Esophagus (tissue), 2 donors: ENCODE data around the gene PHACTR1. TPM values are rescaled to one million over a fixed set of nuclear protein-coding genes. Genes with fewer than 3 reads are reported as not detected.

Experiments used
- H3K27ac ChIP-seq, 2 donors: one replicate each; pipeline ENCODE4 v1.5.1; 2013; ENCODE audit warnings: low read depth in 2 of 2, mild to moderate bottlenecking in 2 of 2, inconsistent platforms in 1 of 2, low read length in 1 of 2, moderate library complexity in 1 of 2
- H3K27me3 ChIP-seq, 2 donors: one replicate each; pipeline ENCODE4 v1.6.1; 2013; ENCODE audit warnings: low read length in 2 of 2, control low read depth in 1 of 2, mild to moderate bottlenecking in 1 of 2; ENCODE audit not compliant: insufficient read depth in 2 of 2, control insufficient read depth in 1 of 2
- H3K36me3 ChIP-seq, 2 donors: one replicate each; pipeline ENCODE4 v1.6.1; 2013; ENCODE audit warnings: low read length in 1 of 2; ENCODE audit not compliant: control insufficient read depth in 2 of 2, insufficient read depth in 2 of 2
- H3K4me1 ChIP-seq, 2 donors: one replicate each; pipeline ENCODE4 v1.6.1; 2013; ENCODE audit warnings: low read length in 1 of 2; ENCODE audit not compliant: control insufficient read depth in 2 of 2, insufficient read depth in 2 of 2
- H3K4me3 ChIP-seq, 2 donors: one replicate each; pipeline ENCODE4 v1.5.1; 2013; ENCODE audit warnings: low read length in 2 of 2, mild to moderate bottlenecking in 2 of 2, low read depth in 1 of 2, moderate library complexity in 1 of 2
- H3K9me3 ChIP-seq, 2 donors: one replicate each; pipeline ENCODE4 v1.6.1; 2013; ENCODE audit warnings: mild to moderate bottlenecking in 2 of 2, low read depth in 1 of 2, low read length in 1 of 2, moderate library complexity in 1 of 2; ENCODE audit not compliant: control insufficient read depth in 2 of 2, insufficient read depth in 1 of 2
- WGBS, 2 donors: extraction: QIAGEN DNeasy Blood & Tissue Kit; methylation state at CpG; one replicate each; pipeline ENCODE4 v1.1.7; 2013; 5-methylcytosine and 5-hydroxymethylcytosine counted together
- polyA plus RNA-seq, 2 donors: library from polyadenylated mRNA; stranded (reverse); fragments of 200-250 nt; gene quantifications; one replicate each; pipeline ENCODE4 v1.2.3, GENCODE V29; 2013
- donor health status: healthy with polysubstance abuse.
- donor health status: Bipolar disorder and iron deficiency.

The PHACTR1 gene
- polyA plus RNA-seq, result under 1 TPM; 0.41 to 0.55 TPM

DNA sequence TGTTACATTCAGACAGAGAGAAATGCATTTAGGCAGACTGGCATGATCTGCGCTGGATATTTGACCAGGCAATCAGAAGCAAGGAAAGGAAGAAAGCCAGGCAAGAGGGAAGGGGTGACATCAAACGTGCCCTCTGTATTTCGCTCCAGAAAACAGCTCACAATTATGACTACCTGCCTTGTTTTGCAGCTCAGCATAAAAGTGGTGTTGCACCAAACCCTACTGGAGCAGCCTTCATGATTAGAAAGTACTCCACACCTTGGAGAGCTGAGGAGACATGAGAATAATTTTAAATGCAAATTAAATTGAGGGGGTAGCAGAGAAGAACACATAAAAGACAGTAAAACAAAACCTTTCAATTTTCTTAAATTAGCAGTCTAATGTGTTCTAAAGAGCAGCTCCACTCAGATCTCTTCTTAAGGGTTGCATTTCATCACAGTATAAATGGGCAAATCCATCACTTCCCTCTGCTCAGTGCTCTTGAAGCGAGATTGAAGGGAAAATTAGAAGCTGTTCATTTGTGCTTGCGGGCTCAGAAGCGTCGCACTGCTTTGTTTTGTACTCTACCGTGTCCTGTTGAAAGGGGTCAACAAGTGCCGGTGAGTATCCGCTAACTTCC is at the start of gene PHACTR1:
PHACTR1 (plus strand) TSS at position 470 of the 619 bp plus-strand sequence.
- Histone ChIP-seq H3K27ac (no peak within 1 kb of the TSS), H3K27me3 (no peaks in the 10 kb centered on the region), H3K36me3 (no peaks in the 10 kb centered on the region), H3K9me3 (no peaks in the 10 kb centered on the region), H3K4me3 (no peak within 1 kb of the TSS), H3K4me1 (no peaks in the 10 kb centered on the region)
- WGBS, 2 donors, result 63 to 71% methylated on average over 10 of the region's 10 CpGs

DNA sequence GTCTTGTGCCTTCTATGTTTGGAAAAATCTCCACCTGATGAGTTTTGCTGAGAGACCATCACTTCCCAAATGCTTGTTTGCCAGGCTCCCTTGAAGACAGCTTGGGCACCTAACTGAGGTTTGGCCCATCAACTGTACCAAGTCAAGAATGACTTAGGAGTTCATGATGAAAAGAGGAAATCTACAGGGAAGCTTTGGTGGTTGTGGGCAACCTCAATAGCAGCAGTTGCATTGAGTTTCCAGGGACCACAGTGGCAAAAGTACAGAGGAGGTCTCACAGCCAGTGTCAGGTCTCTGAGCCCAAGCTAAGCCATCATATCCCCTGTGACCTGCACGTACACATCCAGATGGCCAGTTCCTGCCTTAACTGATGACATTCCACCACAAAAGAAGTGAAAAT is 49.7 kb upstream of the PHACTR1 start:
- Histone ChIP-seq H3K4me1 (no peaks in the 10 kb centered on the region), H3K9me3 (no peaks in the 10 kb centered on the region), H3K4me3 (no peak overlapping the region), H3K27me3 (peaks cover 0 to 2% of the 10 kb centered on the region in 2 donors), H3K27ac (no peak overlapping the region), H3K36me3 (no peaks in the 10 kb centered on the region)
- WGBS, 2 donors, result 75% methylated on average over 1 of the region's 1 CpG; no CpG with 5 or more reads in 1 of the 2 donors

GRCh38 chr6:12675931-12676330 is 40.6 kb upstream of the PHACTR1 start:
- H3K9me3 ChIP-seq, result no peaks in the 10 kb centered on the region
- H3K4me3 ChIP-seq, result no peak overlapping the region
- H3K4me1 ChIP-seq, result no peaks in the 10 kb centered on the region
- no peak overlapping the region for H3K27ac ChIP-seq
- 72 to 73% methylated on average over 5 of the region's 5 CpGs for WGBS, 2 donors
- H3K27me3 ChIP-seq, result peaks cover 0 to 3% of the 10 kb centered on the region in 2 donors
- no peaks in the 10 kb centered on the region for H3K36me3 ChIP-seq

GRCh38 chr6:12679341-12679740 is 37.2 kb upstream of the PHACTR1 start:
- no peak overlapping the region for H3K4me3 ChIP-seq
- WGBS, 2 donors, result 81 to 83% methylated on average over 3 of the region's 3 CpGs
- no peaks in the 10 kb centered on the region for H3K4me1 ChIP-seq

GRCh38 chr6:12693122-12693521 is 23.4 kb upstream of the PHACTR1 start:
- Histone ChIP-seq H3K36me3 (no peaks in the 10 kb centered on the region), H3K27me3 (no peaks in the 10 kb centered on the region), H3K27ac (no peak overlapping the region), H3K9me3 (no peaks in the 10 kb centered on the region), H3K4me3 (no peak overlapping the region), H3K4me1 (no peaks in the 10 kb centered on the region)
- WGBS, 2 donors, result 91 to 98% methylated on average over 1 of the region's 1 CpG

More at GRCh38 chr6:12679341-12679740, 37.2 kb upstream of the PHACTR1 start:
- Histone ChIP-seq H3K27me3 (no peaks in the 10 kb centered on the region), H3K9me3 (no peaks in the 10 kb centered on the region), H3K27ac (no peak overlapping the region), H3K36me3 (no peaks in the 10 kb centered on the region)

- Histone ChIP-seq H3K36me3 (no peaks in the 10 kb centered on the region), H3K27ac (no peak overlapping the region), H3K9me3 (no peaks in the 10 kb centered on the region), H3K4me3 (no peak overlapping the region), H3K4me1 (no peaks in the 10 kb centered on the region), H3K27me3 (no peaks in the 10 kb centered on the region)
- WGBS, 2 donors, result 89 to 94% methylated on average over 4 of the region's 4 CpGs
Observed at GRCh38 chr6:12698298-12698697, 18.3 kb upstream of the PHACTR1 start.

GRCh38 chr6:12704946-12705345 is 11.6 kb upstream of the PHACTR1 start:
- Histone ChIP-seq H3K36me3 (no peaks in the 10 kb centered on the region), H3K4me3 (no peak overlapping the region), H3K27me3 (no peaks in the 10 kb centered on the region), H3K9me3 (no peaks in the 10 kb centered on the region), H3K4me1 (no peaks in the 10 kb centered on the region), H3K27ac (no peak overlapping the region)
- 75 to 82% methylated on average over 1 of the region's 1 CpG for WGBS, 2 donors

GRCh38 chr6:12709116-12709515 is 7.5 kb upstream of the PHACTR1 start:
- no peaks in the 10 kb centered on the region for H3K4me1 ChIP-seq
- no peaks in the 10 kb centered on the region for H3K27me3 ChIP-seq
- H3K4me3 ChIP-seq, result no peak overlapping the region
- H3K9me3 ChIP-seq, result no peaks in the 10 kb centered on the region
- H3K36me3 ChIP-seq, result no peaks in the 10 kb centered on the region
- no peak overlapping the region for H3K27ac ChIP-seq
- WGBS, 2 donors, result 83 to 84% methylated on average over 1 of the region's 1 CpG

- no peak overlapping the region for H3K4me3 ChIP-seq
- 37 to 39% methylated on average over 3 of the region's 3 CpGs for WGBS, 2 donors
Observed at GRCh38 chr6:12709556-12710232, 6.9 kb upstream of the PHACTR1 start.

DNA sequence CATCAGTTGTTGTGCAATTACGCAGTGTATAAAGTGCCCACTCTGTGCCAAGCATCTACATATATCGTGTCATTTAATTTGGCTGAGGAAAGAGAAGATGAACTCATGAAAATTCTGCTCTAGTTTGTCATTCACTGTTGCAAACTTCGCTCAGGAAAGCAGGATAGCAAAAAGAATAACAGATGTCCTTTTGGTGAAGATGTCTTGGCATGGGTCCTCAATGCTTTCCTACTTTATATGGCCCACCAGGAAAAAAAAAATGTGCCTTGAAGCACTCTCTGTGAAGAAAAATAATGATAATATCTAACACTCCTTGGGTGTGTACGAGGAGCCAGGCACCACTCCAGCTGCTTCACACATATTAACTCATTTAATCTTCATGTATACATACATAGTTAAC is 5.6 kb upstream of the PHACTR1 start:
- H3K9me3 ChIP-seq, result no peaks in the 10 kb centered on the region
- 76 to 77% methylated on average over 4 of the region's 4 CpGs for WGBS, 2 donors
- H3K4me1 ChIP-seq, result no peaks in the 10 kb centered on the region
- H3K27ac ChIP-seq, result no peak overlapping the region
- H3K36me3 ChIP-seq, result no peaks in the 10 kb centered on the region
- H3K27me3 ChIP-seq, result no peaks in the 10 kb centered on the region
- no peak overlapping the region for H3K4me3 ChIP-seq

More at GRCh38 chr6:12709556-12710232, 6.9 kb upstream of the PHACTR1 start:
- Histone ChIP-seq H3K27me3 (no peaks in the 10 kb centered on the region), H3K9me3 (no peaks in the 10 kb centered on the region), H3K4me1 (no peaks in the 10 kb centered on the region), H3K27ac (no peak overlapping the region), H3K36me3 (no peaks in the 10 kb centered on the region)
